ENCODE measurements around the gene MEIS1. TPM values are rescaled to one million over a fixed set of nuclear protein-coding genes. Genes with fewer than 3 reads are reported as not detected.

The MEIS1 gene
- total and polyA plus RNA-seq, 2 donors from 2014 or later, result 7.3 to 36.7 TPM

DNA sequence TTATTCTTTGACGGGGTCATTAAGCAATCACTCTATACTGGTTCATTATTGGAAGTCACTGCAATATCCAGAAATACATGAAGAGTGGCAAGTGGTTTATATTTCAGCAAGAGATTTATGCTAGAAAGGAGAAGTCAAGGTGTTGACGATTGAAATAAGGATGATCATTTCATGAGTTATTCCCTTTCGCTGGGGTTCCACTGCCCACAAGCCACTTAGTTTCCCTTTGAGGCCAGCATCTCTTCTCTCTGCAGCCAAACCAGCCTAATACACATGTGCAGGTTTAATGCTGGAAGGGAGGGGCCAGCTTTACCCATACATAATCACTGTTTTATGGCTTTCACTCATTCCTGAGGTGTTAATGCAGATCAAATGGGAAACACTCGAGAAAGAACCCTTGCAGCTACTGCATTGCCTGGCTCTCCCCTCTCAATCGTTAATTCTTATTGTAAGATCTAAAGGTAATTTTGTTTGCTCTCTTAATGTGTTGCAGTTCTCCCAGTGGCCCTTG is 108.4 kb downstream of the MEIS1 start:
- Histone ChIP-seq H3K27ac (ENCODE audit: low read depth in 2 of 2, low read length in 2 of 2) (no peak overlapping the region), H3K27me3 (ENCODE audit: control insufficient read depth, insufficient read depth, low read length) (peaks cover 2% of the 10 kb centered on the region), H3K9ac (ENCODE audit: low read length in 3 of 3) (no peak overlapping the region), H3K9me3 (ENCODE audit: control insufficient read depth in 2 of 3, insufficient read depth in 1 of 3, low read length in 3 of 3) (no peaks in the 10 kb centered on the region), H3K4me1 (ENCODE audit: control insufficient read depth in 2 of 3, insufficient read depth in 2 of 3, low read depth in 1 of 3, low read length in 3 of 3) (peaks cover 3 to 32% (median 7%) of the 10 kb centered on the region in 3 donors), H3K4me3 (ENCODE audit: low read length in 3 of 3) (no peak overlapping the region), H3K36me3 (ENCODE audit: control insufficient read depth in 2 of 3, insufficient read depth in 3 of 3, low read length in 3 of 3) (peaks cover 0 to 2% (median 0%) of the 10 kb centered on the region in 3 donors)
- DNase-seq, result no peak
- intact Hi-C loops (cut with DNase I), result no loop called here
- no peak for FAIRE-seq
- TF ChIP-seq, protein P1, sequence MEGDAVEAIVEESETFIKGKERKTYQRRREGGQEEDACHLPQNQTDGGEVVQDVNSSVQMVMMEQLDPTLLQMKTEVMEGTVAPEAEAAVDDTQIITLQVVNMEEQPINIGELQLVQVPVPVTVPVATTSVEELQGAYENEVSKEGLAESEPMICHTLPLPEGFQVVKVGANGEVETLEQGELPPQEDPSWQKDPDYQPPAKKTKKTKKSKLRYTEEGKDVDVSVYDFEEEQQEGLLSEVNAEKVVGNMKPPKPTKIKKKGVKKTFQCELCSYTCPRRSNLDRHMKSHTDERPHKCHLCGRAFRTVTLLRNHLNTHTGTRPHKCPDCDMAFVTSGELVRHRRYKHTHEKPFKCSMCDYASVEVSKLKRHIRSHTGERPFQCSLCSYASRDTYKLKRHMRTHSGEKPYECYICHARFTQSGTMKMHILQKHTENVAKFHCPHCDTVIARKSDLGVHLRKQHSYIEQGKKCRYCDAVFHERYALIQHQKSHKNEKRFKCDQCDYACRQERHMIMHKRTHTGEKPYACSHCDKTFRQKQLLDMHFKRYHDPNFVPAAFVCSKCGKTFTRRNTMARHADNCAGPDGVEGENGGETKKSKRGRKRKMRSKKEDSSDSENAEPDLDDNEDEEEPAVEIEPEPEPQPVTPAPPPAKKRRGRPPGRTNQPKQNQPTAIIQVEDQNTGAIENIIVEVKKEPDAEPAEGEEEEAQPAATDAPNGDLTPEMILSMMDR (IDR thresholded peaks at IDR 0.05; ENCODE audit: borderline replicate concordance, extremely low read depth, insufficient read depth), result no peak

DNA sequence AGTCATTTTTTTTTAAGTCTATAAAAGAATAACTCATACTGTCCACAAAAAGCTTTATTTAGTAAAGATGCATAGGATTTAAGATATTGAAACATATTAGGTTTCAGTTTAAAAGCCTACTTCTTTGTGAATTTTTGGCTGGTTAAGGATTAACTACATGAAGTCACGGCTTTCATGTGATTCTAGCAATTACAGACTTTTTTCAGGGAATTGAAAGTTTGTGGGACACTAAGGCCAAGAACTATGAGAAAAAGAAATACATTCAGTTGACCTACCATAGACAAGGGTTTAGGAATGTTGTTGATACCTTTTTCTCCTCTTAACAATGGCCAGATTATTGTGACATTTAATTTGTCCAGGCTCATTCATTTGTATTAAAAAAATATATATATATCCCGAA is 109.3 kb downstream of the MEIS1 start:
- Histone ChIP-seq H3K4me3 (ENCODE audit: low read length in 3 of 3) (no peak overlapping the region), H3K9ac (ENCODE audit: low read length in 3 of 3) (no peak overlapping the region), H3K36me3 (ENCODE audit: control insufficient read depth in 2 of 3, insufficient read depth in 3 of 3, low read length in 3 of 3) (peaks cover 0 to 4% (median 0%) of the 10 kb centered on the region in 3 donors), H3K9me3 (ENCODE audit: control insufficient read depth in 2 of 3, insufficient read depth in 1 of 3, low read length in 3 of 3) (no peaks in the 10 kb centered on the region), H3K27me3 (ENCODE audit: control insufficient read depth, insufficient read depth, low read length) (peaks cover 2% of the 10 kb centered on the region), H3K4me1 (ENCODE audit: control insufficient read depth in 2 of 3, insufficient read depth in 2 of 3, low read depth in 1 of 3, low read length in 3 of 3) (peaks cover 3 to 32% (median 7%) of the 10 kb centered on the region in 3 donors), H3K27ac (ENCODE audit: low read depth in 2 of 2, low read length in 2 of 2) (no peak overlapping the region)
- TF ChIP-seq, protein P1 (IDR thresholded peaks at IDR 0.05; ENCODE audit: borderline replicate concordance, extremely low read depth, insufficient read depth), result no peak
- DNase-seq (no peak), FAIRE-seq (no peak)
- intact Hi-C loops (cut with DNase I), result no loop called here

DNA sequence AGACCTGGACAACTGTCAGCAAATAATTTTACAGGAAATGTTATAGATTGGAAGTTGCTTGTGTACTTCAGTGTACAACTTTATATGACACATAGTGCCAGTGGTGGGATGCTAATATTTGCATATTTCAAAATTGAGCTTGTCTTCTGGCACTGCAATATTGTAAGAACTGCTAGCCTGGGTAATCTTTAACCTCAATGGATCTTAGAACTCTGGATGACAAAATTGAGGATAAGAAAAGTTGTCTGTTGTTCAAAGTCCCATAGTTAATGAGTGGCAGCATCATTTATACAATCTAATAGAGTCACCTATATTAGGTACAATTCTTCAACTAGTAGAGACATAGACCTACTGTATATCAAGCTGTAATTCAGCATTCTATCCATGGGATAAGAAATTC is 110.3 kb downstream of the MEIS1 start:
- TF ChIP-seq, protein P1 (IDR thresholded peaks at IDR 0.05; ENCODE audit: borderline replicate concordance, extremely low read depth, insufficient read depth), result no peak
- peaks cover 0 to 4% (median 0%) of the 10 kb centered on the region in 3 donors for H3K36me3 ChIP-seq (ENCODE audit: control insufficient read depth in 2 of 3, insufficient read depth in 3 of 3, low read length in 3 of 3)
- peaks cover 2% of the 10 kb centered on the region for H3K27me3 ChIP-seq (ENCODE audit: control insufficient read depth, insufficient read depth, low read length)
- no peaks in the 10 kb centered on the region for H3K9me3 ChIP-seq (ENCODE audit: control insufficient read depth in 2 of 3, insufficient read depth in 1 of 3, low read length in 3 of 3)
- no peak overlapping the region for H3K9ac ChIP-seq (ENCODE audit: low read length in 3 of 3)
- FAIRE-seq (no peak), DNase-seq (no peak)
- intact Hi-C loops (cut with DNase I), result no loop called here
- H3K4me1 ChIP-seq (ENCODE audit: control insufficient read depth in 2 of 3, insufficient read depth in 2 of 3, low read depth in 1 of 3, low read length in 3 of 3), result peaks cover 3 to 22% (median 7%) of the 10 kb centered on the region in 3 donors
- no peak overlapping the region for H3K27ac ChIP-seq (ENCODE audit: low read depth in 2 of 2, low read length in 2 of 2)
- H3K4me3 ChIP-seq (ENCODE audit: low read length in 3 of 3), result no peak overlapping the region

DNA sequence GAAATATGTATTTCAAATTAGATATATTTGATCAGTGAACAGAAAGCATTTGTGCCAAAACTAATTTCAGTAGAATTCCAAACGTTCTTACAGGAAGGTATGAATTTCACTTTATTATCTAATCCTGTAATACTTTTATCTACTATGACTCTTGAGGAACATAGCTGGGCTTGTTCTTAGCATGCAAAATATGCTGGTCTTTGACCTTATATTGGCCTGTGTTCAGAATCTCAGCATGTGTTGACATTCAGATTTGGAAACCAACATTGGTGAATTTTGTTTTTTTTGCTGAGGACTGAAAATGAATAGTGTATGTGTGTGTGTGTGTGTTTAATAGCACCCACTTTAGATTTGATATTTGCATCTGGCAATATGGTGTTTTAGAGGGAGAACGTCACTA is 112.2 kb downstream of the MEIS1 start:
- TF ChIP-seq, protein P1 (IDR thresholded peaks at IDR 0.05; ENCODE audit: borderline replicate concordance, extremely low read depth, insufficient read depth), result no peak

More for the DNA sequence above, 112.2 kb downstream of the MEIS1 start:
- intact Hi-C loops (cut with DNase I), result no loop called here
- Histone ChIP-seq H3K4me3 (ENCODE audit: low read length in 3 of 3) (no peak overlapping the region), H3K4me1 (ENCODE audit: control insufficient read depth in 2 of 3, insufficient read depth in 2 of 3, low read depth in 1 of 3, low read length in 3 of 3) (peaks cover 3 to 21% (median 7%) of the 10 kb centered on the region in 3 donors), H3K27ac (ENCODE audit: low read depth in 2 of 2, low read length in 2 of 2) (no peak overlapping the region), H3K36me3 (ENCODE audit: control insufficient read depth in 2 of 3, insufficient read depth in 3 of 3, low read length in 3 of 3) (peaks cover 0 to 4% (median 0%) of the 10 kb centered on the region in 3 donors), H3K9me3 (ENCODE audit: control insufficient read depth in 2 of 3, insufficient read depth in 1 of 3, low read length in 3 of 3) (no peaks in the 10 kb centered on the region), H3K27me3 (ENCODE audit: control insufficient read depth, insufficient read depth, low read length) (peaks cover 2% of the 10 kb centered on the region), H3K9ac (ENCODE audit: low read length in 3 of 3) (no peak overlapping the region)
- DNase-seq (no peak), FAIRE-seq (no peak)

All from kidney (tissue), 14 donors.